GM12872 (cell line): Measurements from ENCODE around the gene ATP6V1G2.

Experiments
- TF ChIP-seq, protein P1 (sequence below): IDR thresholded peaks from 3 replicates; pipeline ENCODE4 v1.5.1; 2011; ENCODE audit warnings: low read depth, mild to moderate bottlenecking, low read length, moderate library complexity; ENCODE audit not compliant: insufficient read depth

ATP6V1G2 gene

DNA sequence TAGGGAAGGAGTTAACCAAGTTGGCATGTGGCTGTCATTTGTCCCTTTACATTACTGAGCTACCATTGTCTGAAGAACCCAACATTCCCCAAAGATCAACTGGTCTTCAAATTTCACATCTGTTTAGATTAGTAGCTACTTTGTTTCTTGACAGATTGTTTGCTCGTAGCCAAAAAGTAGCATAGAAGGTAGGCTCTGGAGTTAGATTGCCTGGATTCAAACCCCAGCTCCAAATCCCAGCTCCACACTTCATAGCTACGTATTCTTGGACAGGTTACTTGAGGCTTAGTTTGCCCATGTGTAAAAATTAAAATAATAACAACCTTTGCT, 2.1 kb upstream of the ATP6V1G2 start:
- TF ChIP-seq, protein P1, sequence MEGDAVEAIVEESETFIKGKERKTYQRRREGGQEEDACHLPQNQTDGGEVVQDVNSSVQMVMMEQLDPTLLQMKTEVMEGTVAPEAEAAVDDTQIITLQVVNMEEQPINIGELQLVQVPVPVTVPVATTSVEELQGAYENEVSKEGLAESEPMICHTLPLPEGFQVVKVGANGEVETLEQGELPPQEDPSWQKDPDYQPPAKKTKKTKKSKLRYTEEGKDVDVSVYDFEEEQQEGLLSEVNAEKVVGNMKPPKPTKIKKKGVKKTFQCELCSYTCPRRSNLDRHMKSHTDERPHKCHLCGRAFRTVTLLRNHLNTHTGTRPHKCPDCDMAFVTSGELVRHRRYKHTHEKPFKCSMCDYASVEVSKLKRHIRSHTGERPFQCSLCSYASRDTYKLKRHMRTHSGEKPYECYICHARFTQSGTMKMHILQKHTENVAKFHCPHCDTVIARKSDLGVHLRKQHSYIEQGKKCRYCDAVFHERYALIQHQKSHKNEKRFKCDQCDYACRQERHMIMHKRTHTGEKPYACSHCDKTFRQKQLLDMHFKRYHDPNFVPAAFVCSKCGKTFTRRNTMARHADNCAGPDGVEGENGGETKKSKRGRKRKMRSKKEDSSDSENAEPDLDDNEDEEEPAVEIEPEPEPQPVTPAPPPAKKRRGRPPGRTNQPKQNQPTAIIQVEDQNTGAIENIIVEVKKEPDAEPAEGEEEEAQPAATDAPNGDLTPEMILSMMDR, result no peak

DNA sequence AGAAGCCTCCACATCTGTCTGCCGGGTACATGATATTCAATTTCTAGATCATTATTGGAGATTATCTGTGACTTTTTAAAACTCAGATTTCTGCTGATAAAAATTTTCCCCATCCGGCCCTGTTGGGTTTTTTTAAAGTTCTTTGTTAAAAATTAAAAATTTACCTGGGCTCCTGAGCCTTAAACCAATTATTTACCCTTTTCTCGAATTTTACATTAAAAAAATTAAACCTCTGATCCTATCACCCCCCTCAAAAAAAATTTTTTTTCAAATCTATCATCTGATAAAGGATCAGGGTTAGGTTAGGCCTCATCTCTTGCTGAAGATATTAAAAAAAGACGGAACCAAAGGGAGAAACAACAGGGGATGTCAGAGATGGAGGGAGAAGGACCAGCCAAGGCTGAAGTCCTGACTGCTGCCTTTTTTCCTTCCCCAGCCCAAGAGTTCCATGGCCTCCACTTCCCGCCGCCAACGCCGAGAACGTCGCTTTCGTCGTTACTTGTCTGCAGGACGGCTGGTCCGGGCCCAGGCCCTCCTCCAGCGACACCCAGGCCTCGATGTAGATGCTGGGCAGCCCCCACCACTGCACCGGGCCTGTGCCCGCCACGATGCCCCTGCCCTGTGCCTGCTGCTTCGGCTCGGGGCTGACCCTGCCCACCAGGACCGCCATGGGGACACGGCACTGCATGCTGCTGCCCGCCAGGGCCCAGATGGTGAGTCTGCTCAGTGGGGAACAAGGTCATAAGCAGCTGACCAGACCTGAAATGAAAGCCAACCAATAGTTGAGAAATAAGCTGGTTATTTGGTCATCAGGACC, 1.5 kb upstream of the ATP6V1G2 start:
- TF ChIP-seq, protein P1, result no peak

DNA sequence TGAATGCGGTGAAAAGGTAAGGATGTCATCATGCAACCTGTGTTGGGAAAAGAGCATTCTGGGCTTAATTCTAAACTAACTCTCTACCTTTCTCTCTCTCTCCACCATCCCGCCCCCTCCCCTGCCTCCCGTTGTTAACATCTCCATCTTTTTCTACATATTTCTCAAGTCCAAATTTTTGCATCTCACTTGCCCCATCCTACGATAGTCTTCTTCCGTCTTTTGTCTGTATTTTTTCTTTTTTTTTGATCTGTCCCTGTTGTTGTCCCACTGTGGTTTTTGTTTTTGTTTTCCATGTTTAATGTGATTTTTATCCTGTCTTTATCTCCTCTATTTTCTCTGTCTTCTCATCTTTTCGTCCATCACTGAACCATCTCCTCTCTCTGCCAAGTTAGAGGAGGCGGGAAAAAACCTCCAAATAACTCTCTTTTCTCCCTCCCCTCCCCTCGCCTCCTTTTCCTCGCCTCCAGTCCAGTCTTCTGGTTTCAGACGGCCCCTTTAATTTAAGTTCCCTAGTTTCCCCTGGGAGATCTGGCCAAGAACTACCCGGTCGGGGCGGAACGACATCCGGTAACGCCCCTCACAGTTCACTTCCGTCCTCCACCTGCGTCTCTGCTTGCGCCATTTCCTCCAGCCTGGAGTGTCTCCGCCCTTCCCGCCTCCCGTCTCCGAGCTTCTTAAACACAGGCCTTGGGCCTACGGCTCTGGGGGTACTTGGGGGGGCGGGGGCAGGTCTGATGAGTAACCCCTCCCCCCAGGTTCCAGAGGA, 734 bp upstream of the ATP6V1G2 start, which contains the start of gene NFKBIL1:
TSS of gene NFKBIL1 (plus strand) at position 651 of the 769 bp plus-strand sequence. CDS start at position 738, 87 bp downstream.
- TF ChIP-seq, protein P1, result no peak

DNA sequence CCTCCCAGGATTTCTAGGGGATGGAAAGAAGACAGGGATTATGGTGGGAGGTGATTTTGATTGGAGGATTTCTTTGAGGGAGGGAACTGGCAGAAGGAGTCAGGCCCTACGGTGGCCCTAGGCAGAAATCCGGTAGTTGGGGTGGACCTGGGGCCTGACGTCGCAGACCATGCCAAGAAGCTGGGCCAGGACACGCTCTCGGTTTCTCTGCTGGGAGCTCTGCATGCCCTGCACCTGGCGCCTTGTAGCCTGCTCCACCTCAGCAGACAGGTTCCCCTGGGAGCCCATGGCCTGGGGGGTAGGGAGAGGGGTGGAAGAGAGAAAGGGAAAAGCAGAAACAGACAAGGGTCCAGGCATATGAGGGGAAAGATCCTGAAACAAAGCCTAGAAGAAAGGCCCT, 1.1 kb downstream of the ATP6V1G2 start:
- TF ChIP-seq, protein P1, result no peak

DNA sequence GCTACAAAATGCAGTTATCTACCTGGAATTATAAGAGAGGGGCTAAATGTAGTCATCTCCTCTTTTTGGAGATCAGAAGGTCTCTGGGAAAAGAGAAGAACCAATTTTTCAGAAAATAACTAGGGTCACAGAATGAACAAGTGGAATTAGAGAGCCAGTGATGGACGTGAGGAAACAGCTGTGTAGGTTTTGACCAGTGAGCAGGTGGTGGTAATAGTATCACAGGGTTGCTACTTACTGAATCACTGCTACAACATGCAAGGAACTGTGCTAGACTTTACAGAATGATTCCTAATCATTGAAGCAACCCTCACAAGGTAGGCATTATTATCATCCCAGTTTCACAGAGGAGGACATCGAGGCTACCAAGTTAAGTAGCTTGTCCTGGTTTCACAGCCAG, 1.7 kb downstream of the ATP6V1G2 start:
- TF ChIP-seq, protein P1, result no peak

DNA sequence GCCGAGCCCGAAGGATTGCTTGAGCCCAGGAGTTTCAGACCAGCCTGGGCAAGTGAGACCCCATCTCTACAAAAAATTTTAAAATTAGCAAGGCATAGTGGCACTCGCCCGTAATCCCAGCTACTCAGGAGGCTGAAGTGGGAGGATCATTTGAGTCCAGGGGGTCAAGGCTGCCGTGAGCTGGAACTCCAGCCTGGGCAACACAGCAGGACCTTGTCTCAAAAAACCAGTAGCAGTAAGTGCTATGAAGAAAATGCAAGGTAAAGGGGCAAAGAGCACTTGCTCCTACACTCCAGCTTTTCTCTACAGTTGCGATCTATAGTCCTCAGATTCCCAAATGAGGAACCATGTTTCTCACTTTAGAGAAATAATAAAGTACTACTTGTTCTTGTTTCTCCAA, 2.8 kb downstream of the ATP6V1G2 start:
- TF ChIP-seq, protein P1, result no peak

DNA sequence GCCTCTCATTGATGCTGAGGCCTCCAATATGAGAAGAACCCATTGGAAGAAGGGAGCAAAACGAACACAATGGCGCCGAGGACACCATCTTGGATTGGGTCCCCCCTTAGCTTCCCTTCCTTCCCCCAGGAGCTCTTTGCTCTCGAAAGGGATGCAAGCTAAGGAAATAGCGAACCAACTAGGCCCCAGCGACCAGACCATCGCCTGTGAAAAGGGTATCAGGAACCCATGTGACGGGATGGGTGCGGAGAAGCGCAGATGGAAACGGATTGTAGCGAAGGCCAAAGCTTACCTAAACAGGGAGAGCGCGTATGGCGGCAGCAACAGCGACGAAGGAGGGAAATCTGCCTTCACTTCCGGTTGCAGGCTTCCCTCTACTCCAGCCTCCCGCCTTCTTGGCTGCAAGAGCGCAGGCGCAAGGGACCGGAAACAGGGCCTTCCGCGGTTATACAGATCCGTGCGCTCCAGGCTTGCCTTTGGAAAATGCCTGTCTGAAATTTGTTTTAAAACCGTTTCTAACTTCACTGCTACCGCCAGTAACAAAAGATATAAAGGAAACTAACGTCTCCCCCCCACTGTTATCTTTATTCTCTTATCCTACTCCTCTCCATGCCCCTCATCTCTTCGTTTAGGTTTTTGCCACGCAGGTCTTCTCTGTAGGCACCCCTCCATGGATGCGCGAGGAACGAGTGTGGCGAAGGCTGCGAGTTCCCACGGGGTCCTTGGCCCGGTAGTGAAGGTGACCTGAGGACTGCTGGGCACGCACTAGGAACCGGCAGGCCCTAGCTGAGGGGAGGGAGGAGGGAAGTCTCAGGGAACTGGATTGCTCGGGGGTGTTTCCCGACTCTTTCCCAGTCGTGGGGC, 4.5 kb downstream of the ATP6V1G2 start, which contains the start of gene DDX39B:
TSS of gene DDX39B (minus strand) at position 346 of the 864 bp plus-strand sequence. CDS start 1,471 bp downstream, outside the sequence.
- TF ChIP-seq, protein P1, result no peak
